Activated CD8-positive, alpha-beta T cell treated with anti-CD3 and anti-CD28 coated beads, Interleukin-2, amount 10 ng/mL, durations not matched to agents 7 days and 5 days (primary cell): Measurements from ENCODE around the gene SRGAP3. TPM values are rescaled to one million over a fixed set of nuclear protein-coding genes. Genes with fewer than 3 reads are reported as not detected.
"Not testable (repeated sequence)": the region's sequence is repeated elsewhere in the genome, so short reads cannot be mapped to it uniquely, and the experiment has no call there.

ENCODE experiments used
- ATAC-seq: fragments of 150-1000 bp; cut with Tn5 transposase; one replicate; pipeline ENCODE4 v1.10.0; 2021; ENCODE audit warnings: moderate library complexity
- CTCF ChIA-PET: fragments of 350-600 bp; sonication (Branson Sonifier 250); formaldehyde crosslinking; loops from one replicate; lab custom pipeline; 2021; ENCODE audit warnings: antibody characterized with exemption; lab: Charles Lee
- POLR2A ChIA-PET: fragments of 350-600 bp; sonication (Branson Sonifier 250); formaldehyde crosslinking; loops from one replicate; lab custom pipeline; 2021; ENCODE audit warnings: antibody characterized with exemption; lab: Charles Lee
- DNase-seq: peaks from one replicate; pipeline ENCODE4 v3.0.0-alpha.2; 2020
- H3K27ac Mint-ChIP-seq: one replicate; pipeline ENCODE4 v1.8.0; 2021; ENCODE audit warnings: mild to moderate bottlenecking, mixed read lengths
- H3K27me3 Mint-ChIP-seq: one replicate; pipeline ENCODE4 v1.8.0; 2021; ENCODE audit warnings: low read depth, mixed read lengths
- H3K36me3 Mint-ChIP-seq: one replicate; pipeline ENCODE4 v1.8.0; 2021; ENCODE audit warnings: low read depth, mixed read lengths
- H3K4me1 Mint-ChIP-seq: one replicate; pipeline ENCODE4 v1.8.0; 2021; ENCODE audit warnings: low read depth, mixed read lengths
- H3K4me3 Mint-ChIP-seq: one replicate; pipeline ENCODE4 v1.8.0; 2021; ENCODE audit warnings: mild to moderate bottlenecking, mixed read lengths
- H3K9me3 Mint-ChIP-seq: one replicate; pipeline ENCODE4 v1.8.0; 2022; ENCODE audit warnings: mixed read lengths; ENCODE audit not compliant: insufficient read depth
- total RNA-seq, 2 experiments: library from RNA; stranded (reverse); gene quantifications; one replicate each; pipeline ENCODE4 v1.2.3, GENCODE V29; 2021

The SRGAP3 gene
- total RNA-seq, 2 experiments from 2014 or later: 5.3 to 5.9 TPM

GRCh38 chr3:9102240-9102981, 147.0 kb downstream of the SRGAP3 start:
- no peaks in the 10 kb centered on the region for H3K4me1 Mint-ChIP-seq
- H3K27me3 Mint-ChIP-seq: no peaks in the 10 kb centered on the region
- CTCF ChIA-PET: no interaction called here
- no peak overlapping the region for H3K27ac Mint-ChIP-seq
- H3K9me3 Mint-ChIP-seq: no peaks in the 10 kb centered on the region
- POLR2A ChIA-PET: no interaction called here
- ATAC-seq (no peak), DNase-seq (no peak)
- H3K4me3 Mint-ChIP-seq: no peak overlapping the region
- no peaks in the 10 kb centered on the region for H3K36me3 Mint-ChIP-seq

DNA sequence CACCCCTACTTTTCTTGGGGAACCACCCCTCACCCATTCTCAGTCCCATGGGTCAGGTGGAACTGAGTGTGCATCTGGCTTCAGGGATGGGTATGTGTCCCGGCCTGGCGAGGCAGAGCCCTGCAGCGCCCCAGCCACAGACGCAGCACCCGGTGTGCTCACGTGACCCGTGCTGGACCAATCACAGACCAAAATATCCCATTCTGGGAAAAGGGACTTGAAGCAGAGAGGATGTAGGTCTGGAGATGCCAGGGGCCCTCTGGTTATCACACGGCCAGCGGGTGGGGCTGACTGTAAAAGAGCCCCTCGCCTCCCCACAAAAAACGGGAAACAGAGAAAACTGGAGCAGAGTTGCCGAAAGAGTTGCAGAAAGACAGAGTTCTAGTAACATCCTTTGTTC, 148.2 kb downstream of the SRGAP3 start:
- H3K27ac Mint-ChIP-seq: no peak overlapping the region
- no peaks in the 10 kb centered on the region for H3K4me1 Mint-ChIP-seq
- no peaks in the 10 kb centered on the region for H3K9me3 Mint-ChIP-seq
- H3K4me3 Mint-ChIP-seq: no peak overlapping the region
- H3K27me3 Mint-ChIP-seq: no peaks in the 10 kb centered on the region
- ChIA-PET CTCF (no interaction called here), POLR2A (no interaction called here)
- DNase-seq (no peak), ATAC-seq (no peak)
- H3K36me3 Mint-ChIP-seq: no peaks in the 10 kb centered on the region

DNA sequence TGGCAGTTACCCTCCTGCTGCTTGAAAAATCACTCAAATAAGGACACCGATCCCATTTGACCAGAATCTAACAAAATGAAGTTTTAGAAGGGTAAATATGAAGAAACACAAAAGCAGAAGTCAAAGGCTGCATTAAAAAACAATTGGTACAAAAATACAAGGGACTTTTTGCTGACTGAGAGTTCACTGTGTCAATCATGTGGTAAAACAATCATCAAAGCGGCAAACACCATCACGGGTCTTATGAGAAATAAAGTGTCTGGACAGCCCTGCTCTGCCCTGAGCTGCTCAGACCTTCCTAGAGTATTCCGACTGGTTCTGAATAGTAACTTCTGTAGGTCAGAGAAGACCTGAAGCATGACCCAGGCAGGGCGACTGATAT, 148.9 kb downstream of the SRGAP3 start:
- Mint-ChIP-seq H3K27ac (no peak overlapping the region), H3K4me1 (no peaks in the 10 kb centered on the region), H3K9me3 (no peaks in the 10 kb centered on the region), H3K27me3 (no peaks in the 10 kb centered on the region), H3K36me3 (no peaks in the 10 kb centered on the region), H3K4me3 (no peak overlapping the region)
- POLR2A ChIA-PET: no interaction called here
- no peak for ATAC-seq
- CTCF ChIA-PET: no interaction called here
- DNase-seq: no peak

DNA sequence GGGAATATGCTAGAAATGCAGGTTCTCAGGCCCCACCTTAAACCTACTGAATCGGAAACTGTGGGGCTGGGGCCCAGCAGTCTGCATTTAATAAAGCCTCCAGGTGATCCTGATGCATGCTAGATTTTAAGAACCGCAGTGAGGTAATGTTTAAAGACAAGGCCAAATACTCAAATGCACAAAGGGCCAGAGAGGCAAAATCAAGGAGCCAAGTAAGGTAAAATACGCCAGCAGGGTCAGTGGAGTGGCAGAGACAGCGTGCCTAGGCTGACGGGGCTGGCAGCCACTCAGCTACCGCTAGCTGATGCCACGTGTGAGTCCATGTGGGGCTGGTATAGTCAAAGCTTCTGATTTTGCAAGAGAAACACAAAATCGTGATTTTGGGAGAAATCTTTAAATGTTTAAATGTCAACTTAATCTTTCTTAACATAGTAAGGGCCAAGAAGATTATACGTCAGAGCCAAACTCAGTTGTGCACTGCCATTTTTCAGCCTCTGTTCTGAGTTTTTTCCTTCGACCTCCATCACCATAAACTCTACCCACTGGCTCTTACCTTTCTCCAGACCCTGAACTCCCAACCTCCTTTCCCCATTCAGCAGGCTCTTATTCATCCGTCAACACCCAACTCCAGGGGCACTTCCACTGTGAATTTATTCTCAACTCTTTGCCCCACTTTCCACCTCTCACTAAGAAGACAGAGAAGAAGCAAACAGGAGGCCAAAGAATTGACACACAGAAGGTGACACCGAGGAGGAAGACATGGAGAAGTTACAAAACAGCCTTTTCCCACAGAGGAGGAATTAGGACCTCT, 149.5 kb downstream of the SRGAP3 start:
- DNase-seq (no peak), ATAC-seq (no peak)
- Mint-ChIP-seq H3K9me3 (no peaks in the 10 kb centered on the region), H3K36me3 (no peaks in the 10 kb centered on the region), H3K27ac (no peak overlapping the region), H3K4me1 (no peaks in the 10 kb centered on the region), H3K27me3 (no peaks in the 10 kb centered on the region), H3K4me3 (no peak overlapping the region)
- ChIA-PET POLR2A (no interaction called here), CTCF (no interaction called here)

DNA sequence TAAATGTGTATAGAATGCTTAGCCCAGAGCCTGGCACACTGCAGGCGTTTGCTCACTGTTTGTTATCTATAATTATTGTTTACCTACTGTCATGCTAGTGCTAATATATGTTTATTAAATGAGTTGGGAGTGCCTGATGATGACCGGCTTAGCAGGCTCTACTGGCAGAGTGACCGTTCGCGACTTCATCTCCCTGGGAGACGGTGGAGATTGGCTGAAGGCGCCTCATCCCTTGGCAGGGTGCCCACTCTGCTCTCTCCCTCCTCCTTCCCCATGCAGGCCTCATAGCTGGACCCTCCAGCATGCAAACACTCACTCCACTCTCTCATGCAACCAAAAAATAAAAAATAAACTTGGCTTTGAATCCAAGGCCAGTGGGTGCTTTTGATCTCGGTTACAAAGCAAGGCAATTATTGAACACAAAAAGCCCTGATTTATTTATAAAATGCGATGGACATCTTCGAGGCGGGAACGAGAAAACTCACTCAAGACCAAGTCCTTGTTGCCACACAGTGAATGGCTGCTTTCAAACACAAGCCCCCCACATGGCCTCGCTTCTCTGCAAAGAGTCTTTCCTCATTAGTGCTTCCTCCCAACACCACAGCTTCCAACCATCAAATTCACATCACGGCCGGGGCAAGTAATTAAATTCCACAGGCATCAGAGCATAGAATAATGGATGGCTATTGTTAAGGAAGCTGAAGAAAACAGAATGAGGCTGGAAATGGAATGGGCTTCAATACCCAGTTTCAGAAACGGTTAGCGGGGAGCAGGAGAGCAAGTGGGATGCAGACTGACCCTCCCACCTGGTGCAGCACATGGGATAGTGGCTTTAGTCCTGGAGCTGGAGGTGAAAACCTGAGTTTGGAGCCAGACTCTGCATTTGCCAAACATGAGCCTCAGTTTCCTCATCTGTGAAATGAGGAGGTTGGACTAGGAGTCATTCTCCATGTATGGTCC, 150.4 kb downstream of the SRGAP3 start:
- Mint-ChIP-seq H3K9me3 (no peaks in the 10 kb centered on the region), H3K4me1 (no peaks in the 10 kb centered on the region), H3K4me3 (no peak overlapping the region), H3K27me3 (no peaks in the 10 kb centered on the region), H3K27ac (no peak overlapping the region), H3K36me3 (no peaks in the 10 kb centered on the region)
- no peak for ATAC-seq
- DNase-seq: no peak
- ChIA-PET POLR2A (no interaction called here), CTCF (no interaction called here)

GRCh38 chr3:9097495-9097894, 152.0 kb downstream of the SRGAP3 start:
- no peaks in the 10 kb centered on the region for H3K36me3 Mint-ChIP-seq
- H3K9me3 Mint-ChIP-seq: no peaks in the 10 kb centered on the region
- ChIA-PET POLR2A (interaction anchor here (0.6 to 1.0 kb wide), 2 partner anchors 14 to 42 kb away, joined by 3 to 4 read pairs; no protein-coding TSS in a partner anchor), CTCF (no interaction called here)
- H3K4me1 Mint-ChIP-seq: no peaks in the 10 kb centered on the region
- DNase-seq: no peak
- ATAC-seq: no peak
- no peak overlapping the region for H3K27ac Mint-ChIP-seq
- peaks cover 4% of the 10 kb centered on the region for H3K27me3 Mint-ChIP-seq
- no peak overlapping the region for H3K4me3 Mint-ChIP-seq

GRCh38 chr3:9091486-9092235, 157.8 kb downstream of the SRGAP3 start:
- no peaks in the 10 kb centered on the region for H3K36me3 Mint-ChIP-seq
- H3K27me3 Mint-ChIP-seq: peaks cover 4% of the 10 kb centered on the region
- no peak overlapping the region for H3K4me3 Mint-ChIP-seq
- DNase-seq (no peak), ATAC-seq (no peak)
- H3K27ac Mint-ChIP-seq: no peak overlapping the region
- no peaks in the 10 kb centered on the region for H3K4me1 Mint-ChIP-seq
- H3K9me3 Mint-ChIP-seq: no peaks in the 10 kb centered on the region
- CTCF ChIA-PET: no interaction called here
- POLR2A ChIA-PET: no interaction called here

GRCh38 chr3:9088441-9089353, 160.7 kb downstream of the SRGAP3 start:
- Mint-ChIP-seq H3K4me3 (no peak overlapping the region), H3K36me3 (no peaks in the 10 kb centered on the region), H3K27me3 (peaks cover 4% of the 10 kb centered on the region), H3K9me3 (no peaks in the 10 kb centered on the region), H3K27ac (no peak overlapping the region), H3K4me1 (no peaks in the 10 kb centered on the region)
- POLR2A ChIA-PET: no interaction called here
- no peak for ATAC-seq
- DNase-seq: no peak
- CTCF ChIA-PET: no interaction called here

DNA sequence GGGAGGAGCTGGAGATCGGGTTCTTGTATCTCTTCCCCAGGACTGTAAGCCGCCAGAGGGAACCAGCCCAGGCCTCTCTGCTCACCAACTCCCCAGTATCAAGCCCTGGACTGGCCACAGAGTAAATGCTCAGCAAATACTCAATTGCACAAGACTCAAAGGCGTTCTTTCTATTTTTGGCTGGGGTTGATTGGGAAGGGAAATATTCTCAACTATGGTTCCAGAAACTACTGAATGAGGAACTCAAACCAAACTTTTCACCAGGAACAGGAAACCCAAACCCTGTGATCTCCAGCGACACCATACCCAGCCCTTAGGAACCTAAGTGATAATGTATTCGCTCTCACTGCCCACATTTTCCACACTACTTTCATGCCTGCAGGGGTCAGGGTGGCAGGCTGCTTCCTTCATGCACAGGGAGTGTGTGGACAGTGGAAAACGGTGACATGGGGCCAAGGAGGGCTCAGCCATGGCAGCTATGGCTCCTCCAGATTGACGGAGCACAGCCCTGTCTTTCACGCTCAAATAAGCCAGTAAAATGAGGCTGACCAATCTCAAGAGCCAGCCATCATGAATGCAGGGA, 161.5 kb downstream of the SRGAP3 start:
- peaks cover 1% of the 10 kb centered on the region for H3K27me3 Mint-ChIP-seq
- H3K27ac Mint-ChIP-seq: no peak overlapping the region
- no peaks in the 10 kb centered on the region for H3K9me3 Mint-ChIP-seq
- ATAC-seq (no peak), DNase-seq (no peak)
- no peaks in the 10 kb centered on the region for H3K4me1 Mint-ChIP-seq
- no peak overlapping the region for H3K4me3 Mint-ChIP-seq
- no peaks in the 10 kb centered on the region for H3K36me3 Mint-ChIP-seq
- ChIA-PET CTCF (no interaction called here), POLR2A (no interaction called here)

GRCh38 chr3:9085428-9085827, 164.0 kb downstream of the SRGAP3 start:
- H3K27ac Mint-ChIP-seq, H3K27me3 Mint-ChIP-seq, ATAC-seq, POLR2A ChIA-PET, DNase-seq, H3K36me3 Mint-ChIP-seq, H3K9me3 Mint-ChIP-seq, H3K4me3 Mint-ChIP-seq, H3K4me1 Mint-ChIP-seq: not testable (repeated sequence)
- CTCF ChIA-PET: interaction anchor here (1.1 kb wide), 1 partner anchor 97 kb away, joined by 7 read pairs; no protein-coding TSS in a partner anchor
